Adrenal gland (tissue), 12 donors: ENCODE measurements around the gene FAM3B. TPM values are rescaled to one million over a fixed set of nuclear protein-coding genes. Genes with fewer than 3 reads are reported as not detected.

Experiments used
- DNase-seq, 7 donors: peaks; one replicate each; pipeline ENCODE4 v3.0.0-alpha.2; 2019 to 2020
- H3K27ac ChIP-seq, 5 donors: fragments of 200-600 bp; sonication (generic) in 4 of 5; 1 replicate in 3 of 5; 2 replicates in 2 of 5; pipeline versions ENCODE4 v1.5.1 to v1.8.0; 2016 to 2020; ENCODE audit warnings: mild to moderate bottlenecking in 1 of 5
- H3K27me3 ChIP-seq: fragments of 200-600 bp; 2 replicates; pipeline ENCODE4 v1.8.0; 2021
- H3K36me3 ChIP-seq, 2 donors: fragments of 200-600 bp; replicated peaks in 1 of 2; 1 replicate in 1 of 2; 2 replicates in 1 of 2; pipeline versions ENCODE4 v1.5.1 to v1.8.0; 2018 to 2022
- H3K4me1 ChIP-seq, 2 donors: fragments of 200-600 bp; replicated peaks in 1 of 2; 1 replicate in 1 of 2; 2 replicates in 1 of 2; pipeline versions ENCODE4 v1.5.1 to v1.8.0; 2018 to 2021
- H3K4me3 ChIP-seq, 4 donors: fragments of 200-600 bp; sonication (generic) in 3 of 4; one replicate each; pipeline ENCODE4 v1.5.1; 2016 to 2018
- H3K9me3 ChIP-seq, 3 donors: fragments of 200-600 bp; sonication (generic) in 1 of 3; replicated peaks in 1 of 3; 1 replicate in 2 of 3; 2 replicates in 1 of 3; pipeline versions ENCODE4 v1.5.1 to v1.8.0; 2016 to 2021
- CTCF ChIP-seq, 6 experiments: fragments of 450-650 bp in 4 of 6; fragments of 200-600 bp in 2 of 6; sonication (generic) in 1 of 6; IDR thresholded peaks; 1 replicate in 5 of 6; 2 replicates in 1 of 6; pipeline versions ENCODE4 v1.5.1 to v1.8.0; 2016 to 2021; ENCODE audit warnings: antibody characterized with exemption in 6 of 6, mild to moderate bottlenecking in 2 of 6, moderate library complexity in 1 of 6
- POLR2A ChIP-seq, 2 donors: fragments of 450-650 bp; IDR thresholded peaks; one replicate each; pipeline ENCODE4 v1.6.1; 2017; ENCODE audit warnings: antibody characterized with exemption in 2 of 2, mild to moderate bottlenecking in 2 of 2, moderate library complexity in 1 of 2
- WGBS, 4 donors: extraction: QIAGEN DNeasy Blood & Tissue Kit in 2 of 4; methylation state at CpG; one replicate each; pipeline versions ENCODE4 v1.1.5 to v1.1.7; 2013 to 2017; 5-methylcytosine and 5-hydroxymethylcytosine counted together
- intact Hi-C, 2 donors: fragments of 100-400 bp; cut with DNase I; formaldehyde crosslinking; loops; one replicate each; pipeline versions ENCODE4 v1.14.1 to v1.15.0; 2022 to 2023
- polyA plus RNA-seq, 3 donors: library from polyadenylated mRNA; stranded (reverse); fragments of 200-250 nt in 2 of 3; fragments of 350-450 nt in 1 of 3; fragmentation: Illumina TruSeq in 1 of 3; extraction: RNeasy Lipid Tissue Mini Kit (QIAGEN cat#74804) in 1 of 3; gene quantifications; one replicate each; pipeline ENCODE4 v1.2.3, GENCODE V29; 2013 to 2014
- total RNA-seq, 9 donors: library from RNA; depleted of rRNA in 4 of 9; stranded (reverse); fragments of >200 nt in 4 of 9; fragments of 120-200 nt in 1 of 9; fragmentation: NEBNext Ultra II Directional in 1 of 9; extraction: Animal tissue kit (Norgen Biotek cat#: 25700) in 1 of 9; gene quantifications; one replicate each; pipeline versions ENCODE4 v1.1.0 to v1.2.4, GENCODE V29; 2013 to 2023
- donor health status: healthy with polysubstance abuse.
- donor health status: Bipolar disorder and iron deficiency.
- donor health status: DM: yes; HTN: yes; CAD: no.
- donor health status: DM: no; HTN: no; CAD: no.
- donor health status: DM: no; HTN: no; CAD: no.
- donor health status: DM: yes; HTN: yes; CAD: no.

FAM3B gene
- total and polyA plus RNA-seq, 12 donors: 0.07 to 0.38 (median 0.24) TPM; not detected in 8

GRCh38 chr21:41402231-41402630 lies 85.6 kb downstream of the FAM3B start:
- Histone ChIP-seq H3K4me3 (no peak overlapping the region), H3K9me3 (no peaks in the 10 kb centered on the region), H3K36me3 (no peaks in the 10 kb centered on the region), H3K27ac (no peak overlapping the region), H3K4me1 (no peaks in the 10 kb centered on the region), H3K27me3 (no peaks in the 10 kb centered on the region)
- peak in 1 of 7 donors; percentile 7 for DNase-seq
- intact Hi-C loops: no loop called here
- 86 to 93% (median 90%) methylated on average over 9 to 11 of the region's 11 CpGs for WGBS, 4 donors
- TF ChIP-seq POLR2A (IDR thresholded peaks at IDR 0.05) (no peak), CTCF (IDR thresholded peaks at IDR 0.05) (no peak)

GRCh38 chr21:41402796-41403195 lies 86.2 kb downstream of the FAM3B start:
- intact Hi-C loops: no loop called here
- no peaks in the 10 kb centered on the region for H3K27me3 ChIP-seq
- TF ChIP-seq POLR2A (IDR thresholded peaks at IDR 0.05) (no peak), CTCF (IDR thresholded peaks at IDR 0.05) (no peak)
- no peaks in the 10 kb centered on the region for H3K4me1 ChIP-seq
- no peak overlapping the region for H3K4me3 ChIP-seq
- no peaks in the 10 kb centered on the region for H3K36me3 ChIP-seq
- H3K27ac ChIP-seq: no peak overlapping the region
- DNase-seq: peak in 1 of 7 donors; percentile 17
- H3K9me3 ChIP-seq: no peaks in the 10 kb centered on the region
- WGBS, 4 donors: 84 to 94% (median 91%) methylated on average over 10 of the region's 10 CpGs

- H3K27ac ChIP-seq: no peak overlapping the region
- intact Hi-C loops: no loop called here
- 85 to 93% (median 91%) methylated on average over 9 of the region's 9 CpGs for WGBS, 4 donors
- DNase-seq: peak in 1 of 7 donors; percentile 21
- no peak for TF ChIP-seq POLR2A (IDR thresholded peaks at IDR 0.05)
- TF ChIP-seq CTCF (IDR thresholded peaks at IDR 0.05): no peak
- no peaks in the 10 kb centered on the region for H3K4me1 ChIP-seq
- no peaks in the 10 kb centered on the region for H3K9me3 ChIP-seq
- no peaks in the 10 kb centered on the region for H3K27me3 ChIP-seq
- H3K36me3 ChIP-seq: no peaks in the 10 kb centered on the region
- H3K4me3 ChIP-seq: no peak overlapping the region
Observed at GRCh38 chr21:41403331-41403730, 86.7 kb downstream of the FAM3B start.

DNA sequence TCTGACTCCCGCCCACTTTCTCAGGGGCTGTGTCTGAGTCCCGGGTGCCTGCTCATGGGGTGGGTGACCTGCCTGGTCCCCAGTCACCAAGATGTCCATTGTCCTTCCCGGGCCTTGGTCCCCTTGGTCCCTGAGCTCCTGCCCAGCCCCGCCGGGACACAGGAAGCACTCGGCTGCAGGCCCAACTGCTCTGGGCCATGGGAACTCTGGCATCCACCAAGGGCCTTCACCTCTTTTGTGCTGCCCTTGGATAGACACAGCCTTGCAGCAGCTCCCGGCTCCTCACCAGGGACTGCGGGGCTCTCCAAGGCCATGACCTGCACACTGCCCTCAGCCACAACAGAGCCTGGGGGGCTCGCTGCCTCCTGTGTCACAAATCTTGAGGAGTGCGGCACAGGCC lies 87.4 kb downstream of the FAM3B start:
- H3K4me3 ChIP-seq: no peak overlapping the region
- TF ChIP-seq POLR2A (IDR thresholded peaks at IDR 0.05) (no peak), CTCF (IDR thresholded peaks at IDR 0.05) (no peak)
- H3K36me3 ChIP-seq: no peaks in the 10 kb centered on the region
- no peak overlapping the region for H3K27ac ChIP-seq
- no peaks in the 10 kb centered on the region for H3K4me1 ChIP-seq
- peak in 1 of 7 donors; percentile 28 for DNase-seq
- no peaks in the 10 kb centered on the region for H3K27me3 ChIP-seq
- intact Hi-C loops: no loop called here
- no peaks in the 10 kb centered on the region for H3K9me3 ChIP-seq
- 73 to 91% (median 76%) methylated on average over 6 to 10 of the region's 10 CpGs for WGBS, 4 donors
